Cardiac muscle cell (in vitro differentiated cells and primary cell): ENCODE results near the gene ACP3. TPM values are rescaled to one million over a fixed set of nuclear protein-coding genes. Genes with fewer than 3 reads are reported as not detected.

ENCODE experiments used
- DNase-seq, 2 donors: peaks; one replicate each; pipeline versions ENCODE4 v3.0.0 to v3.0.0-alpha.2; 2010 to 2017; ENCODE audit warnings: low read depth in 1 of 2, low spot score in 1 of 2
- H3K27ac ChIP-seq: fragments of 200-600 bp; sonication (generic); 2 replicates; pipeline ENCODE4 v1.5.1; 2016
- H3K27me3 ChIP-seq: fragments of 200-600 bp; sonication (generic); 2 replicates; pipeline ENCODE4 v1.6.0; 2016; ENCODE audit warnings: control low read depth
- H3K36me3 ChIP-seq: fragments of 200-600 bp; sonication (generic); 2 replicates; pipeline ENCODE4 v1.5.1; 2016; ENCODE audit warnings: control low read depth
- H3K4me1 ChIP-seq: fragments of 200-600 bp; sonication (generic); 2 replicates; pipeline ENCODE4 v1.8.1; 2017; ENCODE audit warnings: low read depth, mild to moderate bottlenecking, mixed run types
- H3K4me3 ChIP-seq: fragments of 200-600 bp; sonication (generic); 2 replicates; pipeline ENCODE4 v1.5.1; 2016; ENCODE audit warnings: mild to moderate bottlenecking
- H3K9me3 ChIP-seq: fragments of 200-600 bp; sonication (generic); 2 replicates; pipeline ENCODE4 v1.5.1; 2017; ENCODE audit warnings: low read depth, mild to moderate bottlenecking, control low read depth
- CTCF ChIP-seq: IDR thresholded peaks from 2 replicates; pipeline ENCODE4 v1.5.1; 2012; ENCODE audit warnings: low read depth, mild to moderate bottlenecking, low read length
- polyA plus RNA-seq: library from polyadenylated mRNA; unstranded; fragments of >200 nt; fragmentation: Nextera tagmentation; extraction: Ambion mirVana; gene quantifications from 2 replicates; pipeline ENCODE4 v1.2.1, GENCODE V29; 2016
- total RNA-seq: library from RNA; depleted of rRNA; stranded (reverse); fragments of >200 nt; gene quantifications from 2 replicates; pipeline ENCODE4 v1.2.3, GENCODE V29; 2016

The ACP3 gene
- total and polyA plus RNA-seq, 2 experiments from 2014 or later, result 19.9 to 35.6 TPM

DNA sequence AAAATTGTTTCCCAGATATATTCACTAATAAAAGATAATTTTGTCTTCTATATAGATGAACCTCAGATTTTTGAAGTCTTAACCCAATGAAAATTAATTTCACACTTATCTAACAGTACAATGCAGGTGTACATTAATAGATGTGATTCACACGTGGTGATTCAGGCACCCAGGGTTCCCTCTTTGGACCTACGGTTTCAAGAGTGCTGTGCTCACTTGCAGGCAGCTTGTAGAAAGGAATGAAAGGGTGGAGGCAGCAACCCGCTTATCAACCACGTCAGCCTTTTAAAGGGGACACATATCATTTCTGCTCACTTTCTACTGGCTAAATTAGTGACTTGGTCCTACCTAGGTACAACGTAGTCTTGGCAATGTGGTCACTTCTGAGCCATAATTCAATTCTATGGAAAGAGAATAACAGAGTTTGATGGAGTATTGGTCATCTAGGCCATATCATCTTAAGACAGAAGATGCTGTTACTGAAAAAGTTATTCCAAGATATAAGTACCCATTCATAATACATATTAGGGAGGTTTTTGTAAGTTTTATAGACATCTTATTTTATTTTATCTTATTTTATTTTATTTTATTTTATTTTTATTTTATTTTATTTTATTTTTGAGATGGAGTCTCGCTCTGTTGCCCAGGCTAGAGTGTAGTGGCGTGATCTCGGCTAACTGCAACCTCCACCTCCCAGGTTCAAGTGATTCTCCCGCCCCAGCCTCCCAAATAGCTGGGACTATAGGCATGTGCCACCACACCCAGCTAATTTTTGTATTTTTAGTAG is 37.9 kb downstream of the ACP3 start:
- no peak for TF ChIP-seq CTCF
- no peaks in the 10 kb centered on the region for H3K9me3 ChIP-seq
- H3K4me1 ChIP-seq, result peaks cover 8% of the 10 kb centered on the region
- DNase-seq, result no peak
- H3K4me3 ChIP-seq, result no peak overlapping the region
- H3K27me3 ChIP-seq, result no peaks in the 10 kb centered on the region
- H3K27ac ChIP-seq, result no peak overlapping the region
- peaks cover 10% of the 10 kb centered on the region for H3K36me3 ChIP-seq

GRCh38 chr3:132356568-132356967 is 39.4 kb downstream of the ACP3 start:
- peaks cover 10% of the 10 kb centered on the region for H3K36me3 ChIP-seq
- TF ChIP-seq CTCF, result no peak
- no peaks in the 10 kb centered on the region for H3K27me3 ChIP-seq
- DNase-seq, result no peak
- H3K27ac ChIP-seq, result no peak overlapping the region
- H3K4me3 ChIP-seq, result no peak overlapping the region
- no peaks in the 10 kb centered on the region for H3K9me3 ChIP-seq
- H3K4me1 ChIP-seq, result peaks cover 8% of the 10 kb centered on the region

DNA sequence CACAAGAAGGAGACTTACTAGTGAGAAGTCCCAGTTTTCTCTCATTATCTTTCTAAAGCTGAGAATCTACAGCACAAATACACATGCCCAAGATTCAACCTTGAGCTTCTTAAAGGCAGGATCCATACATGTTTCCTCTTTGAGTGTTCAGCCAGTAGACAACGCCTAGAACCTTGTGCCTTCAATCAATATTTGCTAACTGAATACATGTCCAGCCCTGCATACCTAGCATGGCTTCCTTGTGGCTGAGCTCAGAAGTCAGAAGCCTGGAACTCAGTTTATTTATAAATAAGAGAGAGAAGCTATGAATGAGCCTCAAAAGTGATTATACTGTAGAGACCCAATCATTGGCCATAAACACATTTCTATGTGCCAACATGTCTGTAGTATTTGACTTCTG is 43.5 kb downstream of the ACP3 start:
- Histone ChIP-seq H3K9me3 (no peaks in the 10 kb centered on the region), H3K27ac (no peak overlapping the region), H3K27me3 (no peaks in the 10 kb centered on the region), H3K4me1 (no peaks in the 10 kb centered on the region), H3K4me3 (no peak overlapping the region), H3K36me3 (peaks cover 10% of the 10 kb centered on the region)
- no peak for TF ChIP-seq CTCF
- no peak for DNase-seq

DNA sequence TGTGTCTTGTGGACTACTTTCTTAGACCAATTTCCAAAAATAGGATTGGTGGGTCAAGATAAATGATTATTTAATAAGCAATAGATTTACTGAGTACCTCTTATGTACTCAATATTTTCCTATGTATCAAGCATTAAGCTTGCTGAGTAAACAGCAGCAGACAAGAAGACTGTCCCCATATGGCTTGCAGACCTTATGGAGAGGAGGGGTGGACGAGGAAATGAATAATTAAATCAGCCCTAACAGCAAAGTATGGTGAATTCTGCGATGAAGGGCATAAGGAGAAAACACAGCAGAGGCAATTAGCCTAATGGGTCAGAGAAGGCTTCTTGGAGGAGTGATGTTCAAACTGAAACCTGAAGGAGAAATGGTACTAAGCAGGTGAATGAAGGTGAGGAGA is 45.1 kb downstream of the ACP3 start:
- DNase-seq, result no peak
- Histone ChIP-seq H3K27ac (no peak overlapping the region), H3K4me1 (no peaks in the 10 kb centered on the region), H3K9me3 (no peaks in the 10 kb centered on the region), H3K36me3 (peaks cover 2% of the 10 kb centered on the region), H3K4me3 (no peak overlapping the region), H3K27me3 (no peaks in the 10 kb centered on the region)
- TF ChIP-seq CTCF, result no peak

- H3K27ac ChIP-seq, result no peak overlapping the region
- H3K9me3 ChIP-seq, result no peaks in the 10 kb centered on the region
- H3K4me1 ChIP-seq, result no peaks in the 10 kb centered on the region
- H3K27me3 ChIP-seq, result no peaks in the 10 kb centered on the region
- DNase-seq, result no peak
- H3K4me3 ChIP-seq, result no peak overlapping the region
- no peak for TF ChIP-seq CTCF
- peaks cover 4% of the 10 kb centered on the region for H3K36me3 ChIP-seq
These were observed 51.3 kb downstream of the ACP3 start for GRCh38 chr3:132368515-132368914.
